Hematopoietic multipotent progenitor cell treated with erythropoietin and hydrocortisone succinate and interleukin-3 and kit ligand, for 8 days (in vitro differentiated cells): Measurements from ENCODE around the gene TLX1.
"Not testable (repeated sequence)": the region's sequence is repeated elsewhere in the genome, so short reads cannot be mapped to it uniquely, and the experiment has no call there.

Experiments used
- DNase-seq: peaks from one replicate; pipeline ENCODE4 v3.0.0-alpha.2; 2015

The TLX1 gene

DNA sequence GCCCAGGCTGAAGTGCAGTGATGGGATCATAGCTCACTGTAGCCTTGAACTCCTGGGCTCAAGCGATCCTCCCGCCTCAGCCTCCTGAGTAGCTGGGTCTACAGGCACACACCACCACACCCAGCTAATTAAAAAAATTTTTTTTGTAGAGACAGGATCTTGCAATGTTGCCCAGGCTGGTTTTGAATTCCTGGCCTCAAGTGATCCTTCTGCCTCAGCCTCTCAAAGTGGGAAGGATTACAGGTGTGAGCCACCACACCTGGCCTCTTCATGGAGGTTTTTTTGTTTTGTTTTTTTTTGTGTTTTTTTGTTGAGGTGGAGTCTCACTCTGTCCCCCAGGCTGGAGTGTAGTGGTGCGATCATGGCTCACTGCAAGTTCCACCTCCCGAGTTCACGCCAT is 23.4 kb downstream of the TLX1 start:
- not testable (repeated sequence) for DNase-seq

GRCh38 chr10:101155896-101156295 is 24.8 kb downstream of the TLX1 start:
- no peak for DNase-seq

- no peak for DNase-seq
These were observed 26.8 kb downstream of the TLX1 start for GRCh38 chr10:101157756-101158458.

GRCh38 chr10:101158459-101159058 is 27.5 kb downstream of the TLX1 start:
- DNase-seq = no peak

DNA sequence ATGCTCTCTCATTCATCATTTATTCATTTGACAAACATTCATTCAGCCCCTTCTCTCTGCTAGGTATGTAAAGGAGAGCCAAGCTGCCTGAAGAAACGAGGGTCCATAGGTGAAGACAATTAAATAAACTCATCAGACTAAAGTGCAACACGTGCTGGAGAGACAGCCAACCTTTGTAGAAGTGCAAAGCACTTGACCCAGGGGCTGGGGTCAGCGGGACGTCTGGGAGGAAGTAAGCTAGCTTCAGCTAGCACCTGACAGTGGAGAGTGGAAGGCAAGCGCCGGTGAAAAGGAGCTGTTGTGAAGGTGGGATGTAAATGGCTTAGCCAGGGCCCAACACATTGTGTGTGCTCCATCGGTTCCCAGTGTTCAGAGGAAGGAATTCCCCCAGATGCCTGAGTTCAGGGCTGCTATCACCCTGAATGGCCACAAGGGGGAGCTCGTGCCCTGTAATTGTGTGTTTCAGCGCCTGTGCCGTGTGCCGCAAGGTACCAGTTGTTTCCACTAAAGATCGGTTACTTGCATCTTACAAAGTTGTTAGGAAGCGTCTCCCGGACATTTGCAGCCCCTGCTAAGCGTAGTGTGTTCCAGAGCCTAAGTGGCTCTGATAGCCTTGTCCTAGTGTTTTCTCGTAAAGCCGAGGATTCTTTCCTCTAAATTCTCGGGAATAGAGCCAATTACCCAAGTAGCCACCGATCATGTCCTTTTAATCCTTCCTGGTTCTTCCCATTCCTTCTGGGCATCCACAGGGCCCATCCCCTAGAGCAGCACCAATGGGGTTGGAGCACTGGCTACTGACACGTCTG is 30.6 kb downstream of the TLX1 start:
- DNase-seq = peak; percentile 77

- no peak for DNase-seq
These were observed 31.6 kb downstream of the TLX1 start for GRCh38 chr10:101162677-101163076.

DNA sequence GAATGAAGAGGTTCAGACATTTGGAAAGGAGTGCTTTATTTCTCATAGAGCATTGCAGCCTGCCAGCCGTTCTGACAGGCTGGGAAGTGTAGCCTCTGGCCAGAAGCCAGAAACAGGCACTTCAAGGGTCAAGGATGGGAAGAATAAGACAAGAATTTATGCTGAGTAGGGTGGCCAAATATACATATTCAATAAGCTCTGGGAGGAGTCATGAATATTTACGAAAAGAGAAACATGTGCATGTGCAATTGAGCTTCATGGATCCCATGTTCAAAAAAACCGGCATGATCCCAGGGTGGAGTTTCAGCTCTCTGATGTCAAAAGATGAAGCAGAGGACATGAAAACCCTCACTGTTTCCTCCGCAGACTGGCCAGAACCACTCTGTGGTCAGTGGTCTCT is 32.9 kb downstream of the TLX1 start:
- DNase-seq = no peak

- no peak for DNase-seq
These were observed 34.6 kb downstream of the TLX1 start for GRCh38 chr10:101165736-101166135.

GRCh38 chr10:101166430-101166829 is 35.3 kb downstream of the TLX1 start:
- DNase-seq = no peak

GRCh38 chr10:101172741-101173140 is 41.6 kb downstream of the TLX1 start:
- DNase-seq = no peak

DNA sequence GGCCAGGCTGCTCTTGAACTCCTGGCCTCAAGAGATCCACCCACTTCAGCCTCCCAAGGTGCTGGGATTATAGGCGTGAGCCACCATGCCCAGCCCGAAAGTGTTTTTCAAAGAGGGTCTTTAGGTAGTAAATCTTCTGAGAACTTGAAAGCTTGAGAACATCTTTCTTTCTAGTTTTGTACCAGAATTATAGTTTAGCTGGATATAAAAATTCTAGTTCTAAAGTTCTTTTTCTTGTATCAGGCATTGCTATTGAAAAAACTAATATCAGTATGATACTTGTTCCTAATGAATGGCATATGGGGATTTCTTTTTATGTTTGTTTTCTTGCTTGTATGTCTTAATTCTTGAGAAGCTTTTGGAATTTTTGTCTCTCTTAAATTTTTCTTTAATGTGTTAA is 43.2 kb downstream of the TLX1 start:
- no peak for DNase-seq

DNA sequence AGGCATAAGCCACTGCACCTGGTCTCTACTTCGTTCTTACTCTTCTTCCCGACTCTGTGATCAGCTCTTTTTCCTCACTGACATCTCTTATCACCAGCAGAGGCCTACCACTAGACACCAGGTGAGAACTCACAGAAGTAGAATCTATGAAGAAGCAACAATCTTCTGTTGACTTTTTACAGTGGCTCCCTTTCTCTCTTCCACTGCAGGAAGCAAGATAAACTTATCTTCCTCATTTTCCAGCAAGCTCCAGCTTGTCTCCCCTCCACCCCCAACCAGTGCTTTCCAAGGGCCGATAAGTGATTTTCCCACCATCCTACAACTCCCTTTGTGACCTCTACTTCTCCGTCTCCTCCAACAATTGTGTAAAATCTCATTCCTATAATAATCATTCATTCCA is 45.5 kb downstream of the TLX1 start:
- DNase-seq = no peak

DNA sequence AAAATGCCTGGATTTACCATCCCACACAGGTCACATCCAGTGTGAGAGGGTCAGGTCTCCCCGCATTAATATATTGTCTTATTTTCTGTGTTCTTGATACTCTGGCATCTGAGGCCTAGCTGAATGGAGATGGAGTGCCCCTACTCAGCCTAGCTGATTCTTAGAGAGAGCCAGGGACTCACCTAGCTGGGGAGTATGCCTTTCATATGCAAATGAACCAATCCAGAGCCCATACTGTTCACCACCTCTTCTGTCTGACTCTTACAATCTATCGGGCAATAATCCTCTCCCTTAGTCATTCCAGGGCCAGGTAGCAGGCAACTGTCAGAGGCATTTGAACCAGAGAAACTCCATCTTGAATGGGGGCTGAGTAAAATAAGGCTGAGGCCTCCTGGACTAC is 51.8 kb downstream of the TLX1 start:
- DNase-seq = no peak

DNA sequence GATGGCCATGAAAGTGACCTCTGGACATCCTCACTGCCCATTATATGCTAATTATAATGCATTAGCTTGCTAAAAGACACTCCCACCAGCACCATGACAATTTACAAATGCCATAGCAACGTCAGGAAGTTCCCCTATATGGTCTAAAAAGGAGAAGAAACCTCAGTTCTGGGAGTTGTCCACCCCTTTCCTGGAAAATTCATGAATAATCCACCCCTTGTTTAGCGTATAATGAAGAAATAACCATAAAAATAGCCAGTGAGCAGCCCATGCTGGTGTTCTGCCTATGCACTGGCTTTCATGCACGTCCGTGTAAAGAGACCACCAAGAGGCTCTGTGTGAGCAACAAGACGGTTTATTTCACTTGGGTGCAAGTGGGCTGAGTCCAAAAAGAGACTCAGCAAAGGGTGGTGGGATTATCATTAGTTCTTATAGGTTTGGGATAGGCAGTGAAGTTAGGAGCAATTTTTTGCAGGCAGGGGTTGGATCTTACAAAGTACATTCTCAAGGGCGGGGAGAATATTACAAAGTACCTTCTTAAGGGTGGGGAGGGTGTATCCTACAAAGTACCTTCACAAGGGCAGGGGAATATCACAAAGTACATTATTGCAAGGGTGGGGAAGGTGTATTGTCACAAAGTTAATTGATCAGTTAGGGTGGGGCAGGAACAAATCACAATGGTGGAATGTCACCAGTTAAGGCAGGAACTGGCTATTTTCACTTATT is 52.5 kb downstream of the TLX1 start:
- no peak for DNase-seq
